HG02840 (cell line): Measurements from ENCODE around the gene TMEM81.

ENCODE experiments used
- ATAC-seq: cut with Tn5 transposase; IDR thresholded peaks from one replicate; pipeline ENCODE4 v1.9.1; 2021; ENCODE audit warnings: mild to moderate bottlenecking, moderate library complexity, moderate number of reproducible peaks; ENCODE audit not compliant: unreplicated experiment, low FRiP score

The TMEM81 gene

DNA sequence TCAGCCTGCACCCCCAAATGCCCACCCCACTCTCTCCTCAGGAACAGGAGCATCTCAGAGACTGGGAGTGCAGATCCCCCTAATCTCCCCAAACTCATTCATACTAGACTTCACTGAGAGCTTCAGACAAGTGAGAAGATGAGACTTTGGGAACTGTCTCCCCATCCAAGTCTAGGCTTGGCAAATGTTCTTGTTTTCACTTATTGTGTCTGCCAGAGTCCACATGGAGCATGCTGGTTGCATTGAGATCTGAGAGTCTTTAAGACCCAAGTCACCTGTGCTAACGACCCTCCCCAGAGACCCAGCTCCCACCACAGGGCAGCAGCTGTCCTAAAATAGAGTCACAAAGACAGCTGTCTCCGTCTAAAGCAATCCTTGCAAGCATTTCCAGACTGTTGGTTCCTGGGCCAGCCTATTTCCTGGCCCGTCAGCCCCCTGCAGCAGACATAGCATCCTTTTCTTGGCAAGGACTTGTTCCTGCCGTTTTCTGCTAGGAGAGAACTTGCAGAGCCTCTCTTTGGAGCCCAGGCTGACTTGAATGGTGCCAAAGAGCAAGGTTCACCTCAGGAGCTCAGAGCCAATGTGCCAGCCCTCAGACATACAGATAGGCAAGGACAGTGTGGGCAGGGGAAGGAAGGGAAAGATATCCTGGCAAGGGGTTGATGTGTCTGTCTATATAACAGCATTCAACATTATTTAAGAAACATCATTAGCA lies 43.1 kb downstream of the TMEM81 start:
- ATAC-seq: no peak

- no peak for ATAC-seq
Measured at GRCh38 chr1:205038132-205038786, 46.0 kb downstream of the TMEM81 start.

- no peak for ATAC-seq
Measured at GRCh38 chr1:205037539-205037938, 46.7 kb downstream of the TMEM81 start.
